ENCODE results near the gene LRRC34. TPM values are rescaled to one million over a fixed set of nuclear protein-coding genes. Genes with fewer than 3 reads are reported as not detected.

LRRC34 gene
- total and polyA plus RNA-seq, 10 of the 15 experiments (the other 5 are each of a cell fraction or from before 2014, with no cell fraction given), result 0.24 to 3.7 (median 1.7) TPM

DNA sequence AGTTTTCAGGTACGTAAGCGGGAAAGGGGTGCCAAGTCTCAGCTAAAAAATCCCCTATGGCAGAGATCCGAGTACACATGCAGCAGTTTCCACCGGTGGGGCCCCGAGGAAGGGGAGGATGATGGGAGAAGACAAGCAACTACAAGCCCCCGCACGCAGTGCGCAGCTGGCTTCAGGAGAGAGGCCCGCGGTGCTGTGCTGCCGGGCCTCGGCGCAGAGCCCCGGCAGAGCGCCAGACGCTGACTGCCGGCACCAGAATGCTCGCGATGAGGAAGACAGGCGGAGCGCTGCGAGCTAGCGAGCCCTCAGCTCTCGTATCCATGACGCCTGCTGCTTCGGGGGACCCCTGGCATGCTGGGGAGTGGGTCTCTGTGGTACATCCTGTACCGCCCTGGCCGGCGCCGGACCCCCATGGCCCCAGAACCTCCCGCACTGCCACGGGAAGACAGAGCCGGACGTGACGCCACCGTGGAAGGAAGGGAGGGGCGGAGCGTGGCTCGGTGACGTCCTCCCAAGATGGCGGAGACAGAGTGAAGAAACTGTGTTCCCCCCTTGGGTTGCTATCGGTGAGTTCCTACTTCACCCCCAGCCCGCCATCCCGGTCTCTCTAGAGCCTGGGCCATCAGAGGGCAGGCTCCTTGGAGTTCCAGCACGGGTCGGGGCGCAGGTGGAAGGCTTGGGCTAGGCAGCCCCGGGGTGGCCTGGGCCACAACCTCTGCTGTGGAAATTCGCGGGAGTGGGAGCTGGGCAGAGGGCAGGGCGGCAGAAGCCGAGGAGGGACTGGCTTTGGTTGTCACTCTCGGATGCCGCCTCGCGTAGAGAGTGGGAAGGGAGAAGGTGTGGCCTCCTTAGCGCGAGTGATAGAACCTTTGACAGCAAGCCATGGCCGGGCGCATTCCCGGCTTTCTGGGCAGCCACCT is 39.5 kb downstream of the LRRC34 start, which contains the start of gene MYNN:
TSS of gene MYNN (plus strand) at position 500 of the 920 bp plus-strand sequence. CDS start 900 bp downstream, outside the sequence.
- H3K9me3 ChIP-seq (replicated peaks; ENCODE audit: control insufficient read depth, insufficient read depth, low read length), result no peaks in the 10 kb centered on the region
- H3K4me2 ChIP-seq (ENCODE audit: control insufficient read depth, insufficient read depth), result peak within 1 kb of the TSS; percentile 41
- peak within 1 kb of the TSS; percentile 94 for H2AFZ ChIP-seq (ENCODE audit: control insufficient read depth, low read depth, low read length)
- H3K4me1 ChIP-seq (ENCODE audit: control insufficient read depth, insufficient read depth, low read length), result peaks cover 14% of the 10 kb centered on the region; the same call in 1 of the 2 replicates
- CTCF ChIA-PET, result interaction anchor here (0.6 to 2.8 kb wide), 7 partner anchors 10 to 524 kb away, joined by 3 to 12 read pairs (median 3); partner anchors contain the start of genes LRRC34 and LRRIQ4
- intact Hi-C loops (cut with micrococcal nuclease; ENCODE audit: unreplicated experiment) (loop anchor here (1.0 to 5.0 kb wide), 4 partner anchors 40 to 1094 kb away; partner anchors contain the start of gene SKIL), in situ Hi-C loops (cut with MboI) (no loop called here)
- BruUV-seq (replicated peaks), result TSS peak; percentile 100
- under 1% methylated on average over 58 of the region's 61 CpGs for whole genome bisulfite sequencing (ENCODE audit: insufficient coverage, insufficient replicate concordance, low lambda C conversion rate, missing lambda C conversion rate)
- peaks cover 0 to 15% of the 10 kb centered on the region in 2 experiments; a peak in 1 of 4 replicates for H3K36me3 ChIP-seq (ENCODE audit: control insufficient read depth in 2 of 2, insufficient read depth in 2 of 2, low read length in 1 of 2)
- RAD21 ChIA-PET (ENCODE audit: unreplicated experiment), result interaction anchor here (0.9 to 2.1 kb wide), 4 partner anchors 9 to 194 kb away, joined by 3 to 10 read pairs (median 4); no protein-coding TSS in a partner anchor
- no peaks in the 10 kb centered on the region for H4K20me1 ChIP-seq (ENCODE audit: control insufficient read depth, insufficient read depth)
- POLR2A ChIA-PET, result interaction anchor here (0.6 to 2.0 kb wide), 4 partner anchors 9 to 1440 kb away, joined by 3 to 4 read pairs (median 4); partner anchors contain the start of gene TERC
- peak within 1 kb of the TSS; percentile 99 for H3K27ac ChIP-seq (ENCODE audit: control insufficient read depth, insufficient read depth)
- peak within 1 kb of the TSS; percentile 97 for H3K4me3 ChIP-seq
- FAIRE-seq (peak; percentile 91), DNase-seq (ENCODE audit: low read depth, low spot score) (peak; percentile 63), ATAC-seq (peak; percentile 88)
- H3K9ac ChIP-seq (ENCODE audit: control insufficient read depth, insufficient read depth, low read length), result peak within 1 kb of the TSS; percentile 99
- peaks cover 33% of the 10 kb centered on the region for H3K79me2 ChIP-seq (ENCODE audit: control insufficient read depth, insufficient read depth, low read length)
- H3K27me3 ChIP-seq (replicated peaks in 1 of 2; ENCODE audit: control insufficient read depth in 2 of 2, insufficient read depth in 2 of 2, low read length in 1 of 2), result no peaks in the 10 kb centered on the region
- SMC1A ChIA-PET (ENCODE audit: uncharacterized antibody, unreplicated experiment), result interaction anchor here (0.8 to 2.0 kb wide), 6 partner anchors 8 to 281 kb away, joined by 3 to 4 read pairs (median 3); partner anchors contain the start of genes LRRC34, LRRIQ4 and TERC
- TF ChIP-seq SREBF2 (IDR thresholded peaks at IDR 0.05; ENCODE audit: low read length), result peak; percentile 33; the same call in 1 of the 2 replicates
- TF ChIP-seq, protein P1, sequence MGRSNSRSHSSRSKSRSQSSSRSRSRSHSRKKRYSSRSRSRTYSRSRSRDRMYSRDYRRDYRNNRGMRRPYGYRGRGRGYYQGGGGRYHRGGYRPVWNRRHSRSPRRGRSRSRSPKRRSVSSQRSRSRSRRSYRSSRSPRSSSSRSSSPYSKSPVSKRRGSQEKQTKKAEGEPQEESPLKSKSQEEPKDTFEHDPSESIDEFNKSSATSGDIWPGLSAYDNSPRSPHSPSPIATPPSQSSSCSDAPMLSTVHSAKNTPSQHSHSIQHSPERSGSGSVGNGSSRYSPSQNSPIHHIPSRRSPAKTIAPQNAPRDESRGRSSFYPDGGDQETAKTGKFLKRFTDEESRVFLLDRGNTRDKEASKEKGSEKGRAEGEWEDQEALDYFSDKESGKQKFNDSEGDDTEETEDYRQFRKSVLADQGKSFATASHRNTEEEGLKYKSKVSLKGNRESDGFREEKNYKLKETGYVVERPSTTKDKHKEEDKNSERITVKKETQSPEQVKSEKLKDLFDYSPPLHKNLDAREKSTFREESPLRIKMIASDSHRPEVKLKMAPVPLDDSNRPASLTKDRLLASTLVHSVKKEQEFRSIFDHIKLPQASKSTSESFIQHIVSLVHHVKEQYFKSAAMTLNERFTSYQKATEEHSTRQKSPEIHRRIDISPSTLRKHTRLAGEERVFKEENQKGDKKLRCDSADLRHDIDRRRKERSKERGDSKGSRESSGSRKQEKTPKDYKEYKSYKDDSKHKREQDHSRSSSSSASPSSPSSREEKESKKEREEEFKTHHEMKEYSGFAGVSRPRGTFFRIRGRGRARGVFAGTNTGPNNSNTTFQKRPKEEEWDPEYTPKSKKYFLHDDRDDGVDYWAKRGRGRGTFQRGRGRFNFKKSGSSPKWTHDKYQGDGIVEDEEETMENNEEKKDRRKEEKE (IDR thresholded peaks at IDR 0.05), result no peak
- 0 out of 2 replicates have a peak, but pooled peaks have one; percentile 41 for TF ChIP-seq SIN3A (IDR thresholded peaks at IDR 0.05; ENCODE audit: low read depth, low read length)
- peak; percentile 96 for TF ChIP-seq POLR2AphosphoS2 (IDR thresholded peaks at IDR 0.05; ENCODE audit: low read depth, low read length)
- TF ChIP-seq, protein P2, sequence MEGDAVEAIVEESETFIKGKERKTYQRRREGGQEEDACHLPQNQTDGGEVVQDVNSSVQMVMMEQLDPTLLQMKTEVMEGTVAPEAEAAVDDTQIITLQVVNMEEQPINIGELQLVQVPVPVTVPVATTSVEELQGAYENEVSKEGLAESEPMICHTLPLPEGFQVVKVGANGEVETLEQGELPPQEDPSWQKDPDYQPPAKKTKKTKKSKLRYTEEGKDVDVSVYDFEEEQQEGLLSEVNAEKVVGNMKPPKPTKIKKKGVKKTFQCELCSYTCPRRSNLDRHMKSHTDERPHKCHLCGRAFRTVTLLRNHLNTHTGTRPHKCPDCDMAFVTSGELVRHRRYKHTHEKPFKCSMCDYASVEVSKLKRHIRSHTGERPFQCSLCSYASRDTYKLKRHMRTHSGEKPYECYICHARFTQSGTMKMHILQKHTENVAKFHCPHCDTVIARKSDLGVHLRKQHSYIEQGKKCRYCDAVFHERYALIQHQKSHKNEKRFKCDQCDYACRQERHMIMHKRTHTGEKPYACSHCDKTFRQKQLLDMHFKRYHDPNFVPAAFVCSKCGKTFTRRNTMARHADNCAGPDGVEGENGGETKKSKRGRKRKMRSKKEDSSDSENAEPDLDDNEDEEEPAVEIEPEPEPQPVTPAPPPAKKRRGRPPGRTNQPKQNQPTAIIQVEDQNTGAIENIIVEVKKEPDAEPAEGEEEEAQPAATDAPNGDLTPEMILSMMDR (IDR thresholded peaks at IDR 0.05 in 2 of 3, conservative IDR thresholded peaks at IDR 0.05 in 1 of 3; ENCODE audit: control insufficient read depth in 2 of 3, extremely low read depth in 1 of 3, insufficient read depth in 1 of 3, low read depth in 3 of 3, low read length in 3 of 3), result peak in 2 of 3 experiments; percentile 0 to 12; a peak in 1 of 6 replicates
- TF ChIP-seq ZBED1 (IDR thresholded peaks at IDR 0.05; ENCODE audit: borderline replicate concordance), result peak; percentile 81; the same call in 1 of the 2 replicates
- TF ChIP-seq, protein P3, sequence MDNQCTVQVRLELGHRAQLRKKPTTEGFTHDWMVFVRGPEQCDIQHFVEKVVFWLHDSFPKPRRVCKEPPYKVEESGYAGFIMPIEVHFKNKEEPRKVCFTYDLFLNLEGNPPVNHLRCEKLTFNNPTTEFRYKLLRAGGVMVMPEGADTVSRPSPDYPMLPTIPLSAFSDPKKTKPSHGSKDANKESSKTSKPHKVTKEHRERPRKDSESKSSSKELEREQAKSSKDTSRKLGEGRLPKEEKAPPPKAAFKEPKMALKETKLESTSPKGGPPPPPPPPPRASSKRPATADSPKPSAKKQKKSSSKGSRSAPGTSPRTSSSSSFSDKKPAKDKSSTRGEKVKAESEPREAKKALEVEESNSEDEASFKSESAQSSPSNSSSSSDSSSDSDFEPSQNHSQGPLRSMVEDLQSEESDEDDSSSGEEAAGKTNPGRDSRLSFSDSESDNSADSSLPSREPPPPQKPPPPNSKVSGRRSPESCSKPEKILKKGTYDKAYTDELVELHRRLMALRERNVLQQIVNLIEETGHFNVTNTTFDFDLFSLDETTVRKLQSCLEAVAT (IDR thresholded peaks at IDR 0.05), result peak; percentile 53
- 0 out of 2 replicates have a peak, but pooled peaks have one; percentile 56 for TF ChIP-seq CBX5 (IDR thresholded peaks at IDR 0.05; ENCODE audit: low read depth)
- TF ChIP-seq, protein P4, sequence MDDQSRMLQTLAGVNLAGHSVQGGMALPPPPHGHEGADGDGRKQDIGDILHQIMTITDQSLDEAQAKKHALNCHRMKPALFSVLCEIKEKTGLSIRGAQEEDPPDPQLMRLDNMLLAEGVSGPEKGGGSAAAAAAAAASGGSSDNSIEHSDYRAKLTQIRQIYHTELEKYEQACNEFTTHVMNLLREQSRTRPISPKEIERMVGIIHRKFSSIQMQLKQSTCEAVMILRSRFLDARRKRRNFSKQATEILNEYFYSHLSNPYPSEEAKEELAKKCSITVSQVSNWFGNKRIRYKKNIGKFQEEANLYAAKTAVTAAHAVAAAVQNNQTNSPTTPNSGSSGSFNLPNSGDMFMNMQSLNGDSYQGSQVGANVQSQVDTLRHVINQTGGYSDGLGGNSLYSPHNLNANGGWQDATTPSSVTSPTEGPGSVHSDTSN (IDR thresholded peaks at IDR 0.05; ENCODE audit: insufficient replicate concordance, low read depth, low read length), result peak; percentile 61
- TF ChIP-seq BCL11A (IDR thresholded peaks at IDR 0.05; ENCODE audit: low read depth, low read length), result peak; percentile 2; the same call in 1 of the 2 replicates
- TF ChIP-seq, protein P5, sequence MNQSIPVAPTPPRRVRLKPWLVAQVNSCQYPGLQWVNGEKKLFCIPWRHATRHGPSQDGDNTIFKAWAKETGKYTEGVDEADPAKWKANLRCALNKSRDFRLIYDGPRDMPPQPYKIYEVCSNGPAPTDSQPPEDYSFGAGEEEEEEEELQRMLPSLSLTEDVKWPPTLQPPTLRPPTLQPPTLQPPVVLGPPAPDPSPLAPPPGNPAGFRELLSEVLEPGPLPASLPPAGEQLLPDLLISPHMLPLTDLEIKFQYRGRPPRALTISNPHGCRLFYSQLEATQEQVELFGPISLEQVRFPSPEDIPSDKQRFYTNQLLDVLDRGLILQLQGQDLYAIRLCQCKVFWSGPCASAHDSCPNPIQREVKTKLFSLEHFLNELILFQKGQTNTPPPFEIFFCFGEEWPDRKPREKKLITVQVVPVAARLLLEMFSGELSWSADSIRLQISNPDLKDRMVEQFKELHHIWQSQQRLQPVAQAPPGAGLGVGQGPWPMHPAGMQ (IDR thresholded peaks at IDR 0.05; ENCODE audit: borderline replicate concordance), result no peak
